ENCODE data around the gene HSPA12B.

The HSPA12B gene

DNA sequence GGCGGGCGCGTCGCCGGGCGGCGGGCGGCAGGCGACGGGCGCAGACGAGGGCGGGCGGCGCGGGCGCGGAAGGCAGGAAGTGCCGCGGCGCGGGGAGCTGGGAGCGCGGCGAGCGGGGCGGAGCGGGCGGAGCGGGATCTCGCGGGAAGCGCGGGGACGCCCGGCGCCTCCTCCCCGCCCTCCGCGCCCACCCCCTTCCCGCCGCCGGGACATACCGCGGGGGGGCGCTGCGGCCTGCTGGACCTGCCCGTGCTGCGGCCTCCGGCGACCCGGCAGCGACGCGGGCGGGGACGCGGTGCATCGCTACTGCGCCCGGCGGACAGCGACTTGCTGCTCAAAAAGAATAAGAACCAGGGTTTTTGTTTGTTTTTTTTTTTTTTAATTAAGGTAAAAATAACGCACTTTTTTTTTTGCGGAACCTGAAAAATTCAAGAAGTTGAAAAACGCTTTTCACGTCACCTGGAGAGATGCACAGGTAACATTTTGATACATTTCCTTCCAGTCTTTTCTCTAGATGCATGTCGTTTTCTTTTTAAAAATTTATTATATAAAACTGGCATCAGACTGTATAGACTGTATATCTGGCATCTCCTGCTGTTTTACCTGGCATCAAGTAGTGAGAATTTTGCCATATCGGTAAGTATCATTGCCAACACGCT, 54.3 kb downstream of the HSPA12B start, which contains the start of gene CENPB:
Gene CENPB, minus strand, starts transcription at position 76 of the 659 bp plus-strand sequence. CDS start 257 bp downstream, outside the sequence.
- Histone ChIP-seq H3K27ac (ENCODE audit: extremely low read depth, low read depth, low read length) (peak within 1 kb of the TSS; percentile 76; the same call in 1 of the 2 replicates), H3K36me3 (ENCODE audit: control insufficient read depth in 2 of 2, insufficient read depth in 1 of 2, low read length in 2 of 2) (peaks cover 0 to 21% of the 10 kb centered on the region in 2 experiments; a peak in 2 of 3 replicates), H3K4me1 (ENCODE audit: control insufficient read depth, insufficient read depth, low read length) (peaks cover 17% of the 10 kb centered on the region; the same call in 1 of the 2 replicates), H3K4me3 (ENCODE audit: low read depth, low read length) (peak within 1 kb of the TSS; percentile 49), H3K9me3 (ENCODE audit: control insufficient read depth, insufficient read depth, low read depth, low read length) (no peaks in the 10 kb centered on the region)
- TF ChIP-seq SP3 (tag by site-specific recombination; IDR thresholded peaks at IDR 0.05), result no peak
- TF ChIP-seq, protein P1, sequence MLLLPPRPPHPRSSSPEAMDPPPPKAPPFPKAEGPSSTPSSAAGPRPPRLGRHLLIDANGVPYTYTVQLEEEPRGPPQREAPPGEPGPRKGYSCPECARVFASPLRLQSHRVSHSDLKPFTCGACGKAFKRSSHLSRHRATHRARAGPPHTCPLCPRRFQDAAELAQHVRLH (tag by site-specific recombination; IDR thresholded peaks at IDR 0.05), result no peak
- TF ChIP-seq, protein P2, sequence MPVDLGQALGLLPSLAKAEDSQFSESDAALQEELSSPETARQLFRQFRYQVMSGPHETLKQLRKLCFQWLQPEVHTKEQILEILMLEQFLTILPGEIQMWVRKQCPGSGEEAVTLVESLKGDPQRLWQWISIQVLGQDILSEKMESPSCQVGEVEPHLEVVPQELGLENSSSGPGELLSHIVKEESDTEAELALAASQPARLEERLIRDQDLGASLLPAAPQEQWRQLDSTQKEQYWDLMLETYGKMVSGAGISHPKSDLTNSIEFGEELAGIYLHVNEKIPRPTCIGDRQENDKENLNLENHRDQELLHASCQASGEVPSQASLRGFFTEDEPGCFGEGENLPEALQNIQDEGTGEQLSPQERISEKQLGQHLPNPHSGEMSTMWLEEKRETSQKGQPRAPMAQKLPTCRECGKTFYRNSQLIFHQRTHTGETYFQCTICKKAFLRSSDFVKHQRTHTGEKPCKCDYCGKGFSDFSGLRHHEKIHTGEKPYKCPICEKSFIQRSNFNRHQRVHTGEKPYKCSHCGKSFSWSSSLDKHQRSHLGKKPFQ (tag by site-specific recombination; IDR thresholded peaks at IDR 0.05), result no peak
- no peak for TF ChIP-seq ZNF670 (tag by site-specific recombination; IDR thresholded peaks at IDR 0.05; ENCODE audit: low read depth)
- no peak for TF ChIP-seq ZNF10 (tag by site-specific recombination; IDR thresholded peaks at IDR 0.05)
- TF ChIP-seq, protein P3, sequence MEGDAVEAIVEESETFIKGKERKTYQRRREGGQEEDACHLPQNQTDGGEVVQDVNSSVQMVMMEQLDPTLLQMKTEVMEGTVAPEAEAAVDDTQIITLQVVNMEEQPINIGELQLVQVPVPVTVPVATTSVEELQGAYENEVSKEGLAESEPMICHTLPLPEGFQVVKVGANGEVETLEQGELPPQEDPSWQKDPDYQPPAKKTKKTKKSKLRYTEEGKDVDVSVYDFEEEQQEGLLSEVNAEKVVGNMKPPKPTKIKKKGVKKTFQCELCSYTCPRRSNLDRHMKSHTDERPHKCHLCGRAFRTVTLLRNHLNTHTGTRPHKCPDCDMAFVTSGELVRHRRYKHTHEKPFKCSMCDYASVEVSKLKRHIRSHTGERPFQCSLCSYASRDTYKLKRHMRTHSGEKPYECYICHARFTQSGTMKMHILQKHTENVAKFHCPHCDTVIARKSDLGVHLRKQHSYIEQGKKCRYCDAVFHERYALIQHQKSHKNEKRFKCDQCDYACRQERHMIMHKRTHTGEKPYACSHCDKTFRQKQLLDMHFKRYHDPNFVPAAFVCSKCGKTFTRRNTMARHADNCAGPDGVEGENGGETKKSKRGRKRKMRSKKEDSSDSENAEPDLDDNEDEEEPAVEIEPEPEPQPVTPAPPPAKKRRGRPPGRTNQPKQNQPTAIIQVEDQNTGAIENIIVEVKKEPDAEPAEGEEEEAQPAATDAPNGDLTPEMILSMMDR (tag by site-specific recombination; IDR thresholded peaks at IDR 0.05), result peak; percentile 42; the same call in 1 of the 2 replicates
- peak; percentile 13; the same call in 1 of the 2 replicates for TF ChIP-seq ZNF335 (tag by site-specific recombination; conservative IDR thresholded peaks at IDR 0.05)
- TF ChIP-seq, protein P4, sequence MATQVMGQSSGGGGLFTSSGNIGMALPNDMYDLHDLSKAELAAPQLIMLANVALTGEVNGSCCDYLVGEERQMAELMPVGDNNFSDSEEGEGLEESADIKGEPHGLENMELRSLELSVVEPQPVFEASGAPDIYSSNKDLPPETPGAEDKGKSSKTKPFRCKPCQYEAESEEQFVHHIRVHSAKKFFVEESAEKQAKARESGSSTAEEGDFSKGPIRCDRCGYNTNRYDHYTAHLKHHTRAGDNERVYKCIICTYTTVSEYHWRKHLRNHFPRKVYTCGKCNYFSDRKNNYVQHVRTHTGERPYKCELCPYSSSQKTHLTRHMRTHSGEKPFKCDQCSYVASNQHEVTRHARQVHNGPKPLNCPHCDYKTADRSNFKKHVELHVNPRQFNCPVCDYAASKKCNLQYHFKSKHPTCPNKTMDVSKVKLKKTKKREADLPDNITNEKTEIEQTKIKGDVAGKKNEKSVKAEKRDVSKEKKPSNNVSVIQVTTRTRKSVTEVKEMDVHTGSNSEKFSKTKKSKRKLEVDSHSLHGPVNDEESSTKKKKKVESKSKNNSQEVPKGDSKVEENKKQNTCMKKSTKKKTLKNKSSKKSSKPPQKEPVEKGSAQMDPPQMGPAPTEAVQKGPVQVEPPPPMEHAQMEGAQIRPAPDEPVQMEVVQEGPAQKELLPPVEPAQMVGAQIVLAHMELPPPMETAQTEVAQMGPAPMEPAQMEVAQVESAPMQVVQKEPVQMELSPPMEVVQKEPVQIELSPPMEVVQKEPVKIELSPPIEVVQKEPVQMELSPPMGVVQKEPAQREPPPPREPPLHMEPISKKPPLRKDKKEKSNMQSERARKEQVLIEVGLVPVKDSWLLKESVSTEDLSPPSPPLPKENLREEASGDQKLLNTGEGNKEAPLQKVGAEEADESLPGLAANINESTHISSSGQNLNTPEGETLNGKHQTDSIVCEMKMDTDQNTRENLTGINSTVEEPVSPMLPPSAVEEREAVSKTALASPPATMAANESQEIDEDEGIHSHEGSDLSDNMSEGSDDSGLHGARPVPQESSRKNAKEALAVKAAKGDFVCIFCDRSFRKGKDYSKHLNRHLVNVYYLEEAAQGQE (tag by site-specific recombination; IDR thresholded peaks at IDR 0.05), result peak; percentile 86
- TF ChIP-seq, protein P5, sequence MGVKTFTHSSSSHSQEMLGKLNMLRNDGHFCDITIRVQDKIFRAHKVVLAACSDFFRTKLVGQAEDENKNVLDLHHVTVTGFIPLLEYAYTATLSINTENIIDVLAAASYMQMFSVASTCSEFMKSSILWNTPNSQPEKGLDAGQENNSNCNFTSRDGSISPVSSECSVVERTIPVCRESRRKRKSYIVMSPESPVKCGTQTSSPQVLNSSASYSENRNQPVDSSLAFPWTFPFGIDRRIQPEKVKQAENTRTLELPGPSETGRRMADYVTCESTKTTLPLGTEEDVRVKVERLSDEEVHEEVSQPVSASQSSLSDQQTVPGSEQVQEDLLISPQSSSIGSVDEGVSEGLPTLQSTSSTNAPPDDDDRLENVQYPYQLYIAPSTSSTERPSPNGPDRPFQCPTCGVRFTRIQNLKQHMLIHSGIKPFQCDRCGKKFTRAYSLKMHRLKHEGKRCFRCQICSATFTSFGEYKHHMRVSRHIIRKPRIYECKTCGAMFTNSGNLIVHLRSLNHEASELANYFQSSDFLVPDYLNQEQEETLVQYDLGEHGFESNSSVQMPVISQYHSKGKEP (tag by site-specific recombination; IDR thresholded peaks at IDR 0.05), result no peak
- peak; percentile 43; the same call in 1 of the 2 replicates for TF ChIP-seq ZNF561 (tag by site-specific recombination; IDR thresholded peaks at IDR 0.05; ENCODE audit: borderline replicate concordance)
- TF ChIP-seq, protein P6, sequence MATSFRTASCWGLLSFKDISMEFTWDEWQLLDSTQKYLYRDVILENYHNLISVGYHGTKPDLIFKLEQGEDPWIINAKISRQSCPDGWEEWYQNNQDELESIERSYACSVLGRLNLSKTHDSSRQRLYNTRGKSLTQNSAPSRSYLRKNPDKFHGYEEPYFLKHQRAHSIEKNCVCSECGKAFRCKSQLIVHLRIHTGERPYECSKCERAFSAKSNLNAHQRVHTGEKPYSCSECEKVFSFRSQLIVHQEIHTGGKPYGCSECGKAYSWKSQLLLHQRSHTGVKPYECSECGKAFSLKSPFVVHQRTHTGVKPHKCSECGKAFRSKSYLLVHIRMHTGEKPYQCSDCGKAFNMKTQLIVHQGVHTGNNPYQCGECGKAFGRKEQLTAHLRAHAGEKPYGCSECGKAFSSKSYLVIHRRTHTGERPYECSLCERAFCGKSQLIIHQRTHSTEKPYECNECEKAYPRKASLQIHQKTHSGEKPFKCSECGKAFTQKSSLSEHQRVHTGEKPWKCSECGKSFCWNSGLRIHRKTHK (tag by site-specific recombination; IDR thresholded peaks at IDR 0.05), result no peak
- TF ChIP-seq ZNF660 (tag by site-specific recombination; IDR thresholded peaks at IDR 0.05), result no peak
- TF ChIP-seq ZNF23 (tag by site-specific recombination; IDR thresholded peaks at IDR 0.05; ENCODE audit: borderline replicate concordance), result no peak
- 0 out of 2 replicates have a peak, but pooled peaks have one; percentile 17 for TF ChIP-seq ZBTB8A (tag by site-specific recombination; IDR thresholded peaks at IDR 0.05)
- POLR2A ChIA-PET, result interaction anchor here (0.5 to 3.9 kb wide), 8 partner anchors 9 to 58 kb away, joined by 3 to 30 read pairs (median 4); partner anchors contain the start of genes AP5S1 and CDC25B
- CTCF ChIA-PET, result interaction anchor here (0.6 to 10.3 kb wide), 15 partner anchors 8 to 1144 kb away, joined by 3 to 142 read pairs (median 4); partner anchors contain the start of genes AP5S1 and CDC25B
